PFSK-1 (cell line): ENCODE data around the gene ANGPT4.

Experiments
- POLR2AphosphoS5 ChIP-seq: IDR thresholded peaks from 2 replicates; pipeline ENCODE4 v1.6.1; 2012; ENCODE audit warnings: low read depth, mild to moderate bottlenecking, control low read depth, low read length, moderate library complexity
- REST ChIP-seq, 2 experiments: IDR thresholded peaks; 2 replicates each; pipeline versions ENCODE4 v1.6.1 to v1.8.0; 2011 to 2012; ENCODE audit warnings: low read depth in 2 of 2, low read length in 2 of 2, control low read depth in 1 of 2, inconsistent platforms in 1 of 2, mild to moderate bottlenecking in 1 of 2, moderate library complexity in 1 of 2; ENCODE audit not compliant: insufficient read depth in 1 of 2

DNA sequence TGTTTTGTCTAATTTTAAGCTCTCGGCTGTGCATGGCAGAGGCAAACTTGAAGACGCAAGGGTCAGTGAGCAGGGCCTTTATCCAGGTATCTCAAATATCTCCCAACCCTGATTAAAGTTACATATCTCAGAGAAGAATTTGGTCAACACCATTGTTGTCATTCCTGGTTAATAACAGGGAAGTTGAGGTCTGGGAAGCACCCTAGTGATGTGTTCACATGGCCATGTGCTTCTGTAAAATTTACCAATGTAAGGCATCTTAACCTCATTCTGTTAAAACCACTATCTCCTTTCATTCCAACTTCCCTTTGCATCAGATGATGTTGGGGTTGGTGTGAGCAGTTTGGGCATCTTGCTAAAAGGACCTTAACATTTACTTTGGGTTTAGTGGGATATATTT is 86.6 kb downstream of the ANGPT4 start:
- TF ChIP-seq POLR2AphosphoS5, result no peak
- TF ChIP-seq REST (IDR thresholded peaks at IDR 0.05; ENCODE audit: insufficient read depth in 1 of 2, low read depth in 2 of 2, low read length in 2 of 2), result no peak
